GM18505 (cell line): ENCODE data around the gene GMDS.

ENCODE experiments used
- ATAC-seq: cut with Tn5 transposase; IDR thresholded peaks from one replicate; pipeline ENCODE4 v1.9.1; 2021; ENCODE audit not compliant: unreplicated experiment
- POLR2A ChIP-seq: IDR thresholded peaks from 4 replicates; pipeline ENCODE4 v1.6.1; 2011; ENCODE audit warnings: borderline replicate concordance; ENCODE audit not compliant: insufficient read depth, insufficient read length; ENCODE audit errors: extremely low read depth

The GMDS gene

GRCh38 chr6:2245103-2245876 is at the start of gene GMDS:
Gene GMDS (minus strand): TSS chr6:2245605.
- TF ChIP-seq POLR2A: peak; percentile 82
- peak; percentile 95 for ATAC-seq

GRCh38 chr6:2285510-2285909 is 40.1 kb upstream of the GMDS start:
- TF ChIP-seq POLR2A: no peak
- no peak for ATAC-seq

DNA sequence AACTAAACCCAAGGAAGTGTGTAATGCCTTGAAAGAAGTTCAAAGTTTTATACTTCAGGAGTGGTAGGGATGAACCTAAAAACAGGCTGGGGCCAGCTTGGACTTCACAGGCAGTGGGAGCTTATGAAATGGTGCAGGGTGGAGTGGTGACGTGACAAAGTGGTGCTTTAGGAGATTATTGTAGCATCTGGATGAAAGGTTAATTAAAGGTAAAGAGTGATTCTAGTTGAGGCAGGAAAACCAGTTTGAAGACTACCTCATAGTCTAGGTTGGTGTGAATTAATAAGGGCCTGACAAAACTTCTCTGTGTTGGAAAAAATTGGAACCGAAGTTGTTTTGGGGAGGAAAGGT is 30.5 kb upstream of the GMDS start:
- ATAC-seq: no peak

GRCh38 chr6:2274981-2275891 is 29.8 kb upstream of the GMDS start:
- no peak for TF ChIP-seq POLR2A
- ATAC-seq: no peak

More for the DNA sequence above, 30.5 kb upstream of the GMDS start:
- no peak for TF ChIP-seq POLR2A

GRCh38 chr6:2272696-2273095 is 27.3 kb upstream of the GMDS start:
- no peak for ATAC-seq
- TF ChIP-seq POLR2A: no peak

DNA sequence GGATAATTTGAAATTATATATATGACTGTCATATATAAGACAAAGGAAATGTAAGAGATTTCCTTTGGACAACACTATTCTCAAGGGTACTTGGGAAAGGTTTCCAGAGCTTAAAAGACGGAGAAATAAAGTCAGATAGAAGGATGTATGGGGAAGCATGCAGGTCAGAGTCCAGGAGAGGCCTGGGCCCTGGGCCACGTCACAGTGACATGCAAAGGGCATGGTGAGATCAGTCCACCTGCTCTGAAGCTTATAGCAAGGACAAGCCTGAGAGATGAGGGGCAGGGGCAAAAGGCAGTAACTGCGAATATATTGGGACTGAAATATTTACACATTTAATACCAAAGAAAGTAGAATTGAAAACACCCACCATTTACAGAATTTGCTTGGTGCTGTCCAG is 24.6 kb upstream of the GMDS start:
- ATAC-seq: no peak
- TF ChIP-seq POLR2A: no peak

DNA sequence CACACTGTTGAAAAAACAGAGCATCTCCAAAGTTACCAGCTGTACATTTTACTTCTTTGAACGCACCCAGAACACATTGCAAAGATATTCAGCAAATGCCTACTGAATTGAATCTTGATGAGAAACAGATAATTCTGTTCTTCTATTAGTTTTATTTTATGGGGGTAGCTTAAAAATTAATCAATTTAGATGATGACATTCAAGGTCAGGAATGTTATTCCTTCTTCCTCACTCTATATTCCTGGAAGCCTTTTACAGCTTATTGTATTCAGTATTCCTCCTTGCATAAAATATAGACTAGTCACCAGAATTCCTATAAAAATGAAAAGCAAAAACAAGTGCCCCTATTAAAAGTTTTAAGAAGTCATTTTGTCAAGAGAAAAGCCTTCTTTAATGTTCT is 21.4 kb upstream of the GMDS start:
- no peak for ATAC-seq
- TF ChIP-seq POLR2A: no peak

DNA sequence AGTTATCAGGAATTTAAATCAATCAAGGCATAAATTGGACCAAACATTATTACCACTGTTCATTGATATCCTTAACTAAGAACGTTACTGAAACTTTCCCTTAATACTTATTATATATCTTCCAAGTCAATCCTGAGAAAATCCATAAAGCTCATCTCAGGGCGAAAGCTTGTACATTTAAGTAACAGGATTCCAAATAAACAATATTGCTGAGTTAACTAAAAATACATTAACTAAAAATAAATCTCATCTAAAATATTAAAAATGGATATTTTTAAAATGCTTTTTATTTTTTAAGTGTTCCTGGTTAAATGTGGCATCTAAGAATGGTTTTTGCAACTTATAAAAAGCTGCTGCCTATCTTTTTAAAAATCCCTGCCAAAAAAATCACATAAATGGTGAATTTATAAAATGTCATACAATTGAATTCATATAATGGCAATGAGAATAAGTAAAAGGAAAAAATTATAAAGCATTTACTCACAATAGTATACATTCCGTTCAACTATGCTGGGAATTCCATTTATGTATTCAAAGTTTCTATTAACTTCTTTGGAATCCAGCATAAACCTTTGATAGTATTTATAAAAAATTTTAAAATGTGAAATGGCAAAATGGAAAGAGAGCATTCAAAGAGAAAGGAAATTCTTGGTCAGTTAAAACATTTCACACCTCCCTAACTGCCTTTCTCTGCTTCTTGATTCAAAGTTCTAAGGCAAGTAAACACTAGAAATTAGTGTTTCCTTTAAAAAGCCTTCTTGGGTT is 20.8 kb upstream of the GMDS start:
- ATAC-seq: no peak
- TF ChIP-seq POLR2A: no peak

DNA sequence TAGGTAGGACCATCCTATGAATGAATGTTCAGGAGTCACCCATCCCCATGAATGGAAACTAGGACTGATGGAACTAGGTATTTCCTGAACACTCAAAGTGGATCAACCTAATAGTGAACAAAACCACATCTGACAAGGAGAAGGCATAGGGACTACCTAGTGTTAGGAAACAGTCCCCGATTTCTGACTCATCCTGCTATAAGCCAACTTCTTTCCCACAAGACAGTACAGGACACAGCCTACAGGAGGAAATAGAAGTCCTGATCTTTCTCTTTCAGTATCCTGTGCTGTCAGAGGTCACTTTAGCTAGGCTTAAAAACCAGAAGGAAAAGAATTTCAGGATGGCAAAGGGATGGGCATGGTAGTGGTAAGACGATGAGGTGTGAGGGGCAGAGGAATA is 19.5 kb upstream of the GMDS start:
- TF ChIP-seq POLR2A: no peak
- no peak for ATAC-seq

DNA sequence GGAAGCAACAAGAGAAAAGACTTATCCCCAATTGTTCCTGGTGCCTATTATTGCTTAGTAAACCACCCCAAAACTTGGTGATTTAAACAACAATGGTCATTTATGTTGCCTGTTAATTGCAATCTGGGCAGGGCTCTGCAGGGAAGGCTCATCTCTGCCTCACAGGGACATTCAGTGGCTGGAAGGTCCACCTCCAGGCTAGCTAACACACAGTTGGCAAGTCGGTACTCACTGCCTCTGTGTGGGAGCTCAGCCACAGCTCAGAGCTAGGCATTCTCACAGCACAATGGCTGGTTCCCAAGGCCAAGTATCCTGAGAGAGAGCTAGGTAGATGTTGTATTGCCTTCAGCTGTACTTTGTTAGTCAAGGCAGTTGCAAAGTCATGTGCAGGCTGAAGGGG is 18.5 kb upstream of the GMDS start:
- TF ChIP-seq POLR2A: no peak
- no peak for ATAC-seq

GRCh38 chr6:2259574-2259973 is 14.2 kb upstream of the GMDS start:
- TF ChIP-seq POLR2A: no peak
- ATAC-seq: no peak

DNA sequence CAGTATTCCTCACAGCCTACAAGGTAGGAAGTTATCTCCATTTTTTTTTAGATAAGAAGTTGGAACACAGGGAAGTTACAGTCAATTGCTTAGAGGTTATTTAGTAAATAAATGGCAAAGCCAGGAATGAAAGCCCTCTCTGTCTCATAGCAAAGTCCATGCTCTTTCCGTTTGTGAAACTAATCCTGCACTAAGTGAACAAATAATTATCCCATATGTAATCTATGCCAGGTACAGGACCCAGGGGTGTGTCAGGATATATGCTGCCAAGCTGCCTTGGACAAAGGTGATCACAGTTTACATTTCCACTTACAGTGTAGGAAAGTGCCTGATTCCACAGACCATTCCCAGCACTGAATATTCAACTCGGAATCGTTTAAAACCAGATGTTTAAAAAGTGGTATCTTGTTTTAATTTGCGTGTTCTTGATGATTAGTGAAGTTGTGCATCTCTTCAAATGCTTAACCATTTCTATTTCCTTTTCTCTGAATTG is 13.6 kb upstream of the GMDS start:
- no peak for ATAC-seq
- no peak for TF ChIP-seq POLR2A

GRCh38 chr6:2258112-2258511 is 12.7 kb upstream of the GMDS start:
- no peak for ATAC-seq
- TF ChIP-seq POLR2A: no peak
